PFSK-1 (cell line): ENCODE data around the gene TPST1.

ENCODE experiments used
- FOXP2 ChIP-seq: optimal IDR thresholded peaks from 2 replicates; pipeline ENCODE3; 2011; ENCODE audit warnings: borderline replicate concordance, control low read depth, inconsistent platforms; ENCODE audit not compliant: insufficient read depth; ENCODE audit errors: extremely low read length, extremely low read depth
- POLR2AphosphoS5 ChIP-seq: IDR thresholded peaks from 2 replicates; pipeline ENCODE4 v1.6.1; 2012; ENCODE audit warnings: low read depth, mild to moderate bottlenecking, control low read depth, low read length, moderate library complexity
- SIN3A ChIP-seq: IDR thresholded peaks from 2 replicates; pipeline ENCODE4 v1.6.1; 2012; ENCODE audit warnings: mild to moderate bottlenecking, low read length, moderate library complexity, borderline replicate concordance; ENCODE audit not compliant: insufficient read depth
- TAF1 ChIP-seq: IDR thresholded peaks from 2 replicates; pipeline ENCODE4 v1.6.1; 2012; ENCODE audit warnings: low read length, control low read depth, borderline replicate concordance; ENCODE audit not compliant: insufficient read depth
- TF ChIP-seq, protein P1 (sequence below), 2 experiments: IDR thresholded peaks; 2 replicates each; pipeline versions ENCODE4 v1.6.1 to v1.8.0; 2011 to 2012; ENCODE audit warnings: low read depth in 2 of 2, low read length in 2 of 2, control low read depth in 1 of 2, inconsistent platforms in 1 of 2, mild to moderate bottlenecking in 1 of 2, moderate library complexity in 1 of 2; ENCODE audit not compliant: insufficient read depth in 1 of 2

TPST1 gene

DNA sequence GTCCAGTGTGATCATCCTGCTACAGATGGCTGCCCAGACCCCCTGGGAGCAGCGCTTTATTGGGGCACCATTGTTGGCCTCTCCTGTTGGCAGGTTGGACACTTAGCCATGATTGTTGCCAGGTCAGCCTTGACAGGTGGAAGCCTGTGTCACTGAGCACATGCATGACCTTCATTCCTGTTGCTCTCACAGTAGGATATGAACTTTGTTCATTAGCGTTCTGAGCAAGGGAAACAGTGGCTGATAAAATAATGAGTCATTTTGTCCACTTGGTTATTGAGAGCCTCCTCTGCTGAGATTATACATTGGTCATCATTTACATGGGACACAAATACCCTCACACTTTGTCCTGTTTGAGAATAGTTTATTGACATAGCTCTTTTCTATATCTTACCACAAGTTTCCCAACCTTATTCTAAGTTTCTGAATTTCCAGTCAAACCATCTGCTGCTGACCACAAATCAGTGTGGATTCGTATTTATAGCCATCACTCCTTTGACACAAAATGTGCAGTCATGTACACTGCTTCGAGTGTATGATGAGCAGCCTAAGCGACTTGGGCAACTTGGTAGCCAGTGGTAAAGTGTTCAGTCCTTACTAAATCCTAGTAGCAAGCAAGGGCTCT is 102.6 kb downstream of the TPST1 start:
- no peak for TF ChIP-seq SIN3A
- TF ChIP-seq FOXP2 = no peak
- TF ChIP-seq, protein P1, sequence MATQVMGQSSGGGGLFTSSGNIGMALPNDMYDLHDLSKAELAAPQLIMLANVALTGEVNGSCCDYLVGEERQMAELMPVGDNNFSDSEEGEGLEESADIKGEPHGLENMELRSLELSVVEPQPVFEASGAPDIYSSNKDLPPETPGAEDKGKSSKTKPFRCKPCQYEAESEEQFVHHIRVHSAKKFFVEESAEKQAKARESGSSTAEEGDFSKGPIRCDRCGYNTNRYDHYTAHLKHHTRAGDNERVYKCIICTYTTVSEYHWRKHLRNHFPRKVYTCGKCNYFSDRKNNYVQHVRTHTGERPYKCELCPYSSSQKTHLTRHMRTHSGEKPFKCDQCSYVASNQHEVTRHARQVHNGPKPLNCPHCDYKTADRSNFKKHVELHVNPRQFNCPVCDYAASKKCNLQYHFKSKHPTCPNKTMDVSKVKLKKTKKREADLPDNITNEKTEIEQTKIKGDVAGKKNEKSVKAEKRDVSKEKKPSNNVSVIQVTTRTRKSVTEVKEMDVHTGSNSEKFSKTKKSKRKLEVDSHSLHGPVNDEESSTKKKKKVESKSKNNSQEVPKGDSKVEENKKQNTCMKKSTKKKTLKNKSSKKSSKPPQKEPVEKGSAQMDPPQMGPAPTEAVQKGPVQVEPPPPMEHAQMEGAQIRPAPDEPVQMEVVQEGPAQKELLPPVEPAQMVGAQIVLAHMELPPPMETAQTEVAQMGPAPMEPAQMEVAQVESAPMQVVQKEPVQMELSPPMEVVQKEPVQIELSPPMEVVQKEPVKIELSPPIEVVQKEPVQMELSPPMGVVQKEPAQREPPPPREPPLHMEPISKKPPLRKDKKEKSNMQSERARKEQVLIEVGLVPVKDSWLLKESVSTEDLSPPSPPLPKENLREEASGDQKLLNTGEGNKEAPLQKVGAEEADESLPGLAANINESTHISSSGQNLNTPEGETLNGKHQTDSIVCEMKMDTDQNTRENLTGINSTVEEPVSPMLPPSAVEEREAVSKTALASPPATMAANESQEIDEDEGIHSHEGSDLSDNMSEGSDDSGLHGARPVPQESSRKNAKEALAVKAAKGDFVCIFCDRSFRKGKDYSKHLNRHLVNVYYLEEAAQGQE (IDR thresholded peaks at IDR 0.05; ENCODE audit: insufficient read depth in 1 of 2, low read depth in 2 of 2, low read length in 2 of 2) = no peak

DNA sequence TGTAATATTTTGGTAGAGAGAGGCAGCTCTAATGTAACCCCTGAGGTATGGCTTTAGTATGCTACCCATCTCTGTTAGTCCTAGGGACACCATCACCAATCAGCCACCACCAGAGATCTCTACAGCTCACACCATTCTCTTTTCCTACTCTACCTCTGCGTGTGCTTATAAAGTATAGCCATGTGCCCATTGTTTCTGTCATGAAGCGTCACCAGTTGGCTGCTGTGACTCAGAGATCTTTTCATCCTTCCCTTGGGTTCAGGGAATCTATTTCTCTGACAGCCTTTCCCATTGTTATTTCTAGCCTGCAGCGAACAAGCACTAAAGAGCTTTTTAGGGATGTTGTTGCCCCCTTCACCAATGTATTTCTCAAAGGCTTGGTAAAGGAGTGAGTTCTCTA is 103.3 kb downstream of the TPST1 start:
- TF ChIP-seq TAF1 = no peak
- no peak for TF ChIP-seq SIN3A
- TF ChIP-seq POLR2AphosphoS5 = no peak
- TF ChIP-seq, protein P1 (IDR thresholded peaks at IDR 0.05; ENCODE audit: insufficient read depth in 1 of 2, low read depth in 2 of 2, low read length in 2 of 2) = no peak
- TF ChIP-seq FOXP2 = no peak

DNA sequence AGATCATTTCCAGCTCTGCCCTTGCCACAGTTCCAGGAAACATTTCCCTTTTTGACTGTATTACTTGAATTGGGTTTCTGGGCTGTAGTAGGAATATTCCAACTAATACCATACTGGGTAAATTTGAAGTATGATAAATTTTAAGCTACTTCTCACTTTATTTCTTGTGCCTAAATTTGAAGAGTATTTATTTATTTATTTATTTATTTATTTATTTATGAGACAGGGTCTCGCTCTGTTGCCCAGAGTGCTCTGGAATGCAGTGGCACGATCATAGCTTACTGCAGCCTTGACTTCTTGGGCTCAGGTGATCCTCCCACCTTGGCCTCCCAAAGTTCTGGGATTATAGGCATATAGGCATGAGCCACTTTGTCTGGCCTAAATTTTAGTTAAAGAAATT is 105.5 kb downstream of the TPST1 start:
- no peak for TF ChIP-seq FOXP2
- no peak for TF ChIP-seq POLR2AphosphoS5
- no peak for TF ChIP-seq SIN3A
- TF ChIP-seq TAF1 = no peak
- TF ChIP-seq, protein P1 (IDR thresholded peaks at IDR 0.05; ENCODE audit: insufficient read depth in 1 of 2, low read depth in 2 of 2, low read length in 2 of 2) = no peak

DNA sequence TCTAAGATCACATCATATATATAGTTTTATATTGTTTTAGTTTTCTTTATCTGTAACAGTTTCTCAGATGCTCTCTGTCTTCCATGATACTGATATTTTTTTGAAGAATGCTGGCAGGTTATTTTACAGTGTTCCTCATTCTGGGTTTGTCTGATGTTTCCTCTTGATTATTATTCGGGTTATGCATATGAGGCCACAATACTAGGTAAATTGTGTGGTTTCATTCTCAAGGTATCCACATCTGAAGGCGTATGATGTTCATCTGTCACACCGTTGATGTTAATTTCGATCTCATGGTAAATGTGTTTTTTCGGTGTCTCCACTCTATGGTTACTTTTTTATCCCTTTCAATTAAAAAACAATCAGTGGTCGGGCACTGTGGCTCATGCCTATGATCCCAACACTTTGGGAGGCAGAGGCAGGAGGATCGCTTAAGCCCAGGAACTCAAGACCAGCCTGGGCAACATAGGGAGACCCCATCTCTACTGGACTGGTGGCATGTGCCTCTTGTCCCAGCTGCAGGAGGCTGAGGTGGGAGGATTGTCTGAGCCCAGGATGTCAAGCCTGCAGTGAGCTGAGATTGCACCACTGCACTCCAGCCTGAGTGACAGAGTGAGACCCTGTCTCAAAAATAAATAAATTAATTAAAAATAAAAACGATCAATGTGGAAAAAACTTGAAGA is 108.9 kb downstream of the TPST1 start:
- no peak for TF ChIP-seq POLR2AphosphoS5
- no peak for TF ChIP-seq SIN3A
- no peak for TF ChIP-seq FOXP2
- TF ChIP-seq, protein P1 (IDR thresholded peaks at IDR 0.05; ENCODE audit: insufficient read depth in 1 of 2, low read depth in 2 of 2, low read length in 2 of 2) = no peak

DNA sequence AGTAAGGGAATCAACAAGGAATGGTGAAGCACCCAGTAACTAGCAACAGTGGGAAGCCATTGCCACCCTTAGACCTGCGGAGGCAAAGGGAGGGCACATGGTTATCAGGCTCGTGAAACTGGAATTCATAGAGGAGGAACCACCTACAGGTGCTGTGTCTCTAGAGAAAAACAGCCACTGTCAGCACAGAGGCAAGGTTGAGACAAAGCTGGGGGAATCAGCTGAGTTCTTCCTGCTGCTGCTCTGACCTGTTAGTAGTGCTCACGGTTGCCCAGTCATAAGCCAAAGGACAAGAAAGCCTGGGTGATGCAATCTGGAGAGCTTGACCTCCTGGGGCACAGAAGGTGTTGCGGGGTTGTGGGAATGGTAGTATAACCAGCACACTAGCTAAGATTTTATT is 110.1 kb downstream of the TPST1 start:
- no peak for TF ChIP-seq FOXP2
- TF ChIP-seq POLR2AphosphoS5 = no peak
- TF ChIP-seq TAF1 = no peak
- TF ChIP-seq, protein P1 (IDR thresholded peaks at IDR 0.05; ENCODE audit: insufficient read depth in 1 of 2, low read depth in 2 of 2, low read length in 2 of 2) = no peak
- TF ChIP-seq SIN3A = no peak
